GM18907 (cell line): ENCODE results near the gene RAB18.
"Not testable (repeated sequence)": the region's sequence is repeated elsewhere in the genome, so short reads cannot be mapped to it uniquely, and the experiment has no call there.

Experiments used
- ATAC-seq: cut with Tn5 transposase; IDR thresholded peaks from one replicate; pipeline ENCODE4 v1.9.1; 2021; ENCODE audit warnings: mild to moderate bottlenecking, moderate library complexity; ENCODE audit not compliant: unreplicated experiment

Gene RAB18

GRCh38 chr10:27542812-27543211 lies 38.7 kb downstream of the RAB18 start:
- ATAC-seq = no peak

GRCh38 chr10:27547047-27547446 lies 42.9 kb downstream of the RAB18 start:
- no peak for ATAC-seq

GRCh38 chr10:27547482-27547881 lies 43.4 kb downstream of the RAB18 start:
- no peak for ATAC-seq

- ATAC-seq = no peak
Measured at GRCh38 chr10:27550823-27551222, 46.7 kb downstream of the RAB18 start.

GRCh38 chr10:27558612-27559020 lies 54.5 kb downstream of the RAB18 start:
- ATAC-seq = peak; percentile 79

GRCh38 chr10:27561334-27561733 lies 57.2 kb downstream of the RAB18 start:
- ATAC-seq = no peak

GRCh38 chr10:27564398-27564797 lies 60.3 kb downstream of the RAB18 start:
- no peak for ATAC-seq

- no peak for ATAC-seq
Measured at GRCh38 chr10:27564880-27565279, 60.8 kb downstream of the RAB18 start.

GRCh38 chr10:27568196-27569175 lies 64.4 kb downstream of the RAB18 start:
- ATAC-seq = no peak

GRCh38 chr10:27569946-27570345 lies 65.8 kb downstream of the RAB18 start:
- ATAC-seq = no peak

GRCh38 chr10:27577038-27577437 lies 72.9 kb downstream of the RAB18 start:
- ATAC-seq = not testable (repeated sequence)

GRCh38 chr10:27578316-27578715 lies 74.2 kb downstream of the RAB18 start:
- ATAC-seq = no peak

- ATAC-seq = no peak
Measured at GRCh38 chr10:27581225-27581624, 77.1 kb downstream of the RAB18 start.

- ATAC-seq = no peak
Measured at GRCh38 chr10:27584302-27584701, 80.2 kb downstream of the RAB18 start.
